ENCODE results near the gene SARS2.
"Not testable (repeated sequence)": the region's sequence is repeated elsewhere in the genome, so short reads cannot be mapped to it uniquely, and the experiment has no call there.

The SARS2 gene

DNA sequence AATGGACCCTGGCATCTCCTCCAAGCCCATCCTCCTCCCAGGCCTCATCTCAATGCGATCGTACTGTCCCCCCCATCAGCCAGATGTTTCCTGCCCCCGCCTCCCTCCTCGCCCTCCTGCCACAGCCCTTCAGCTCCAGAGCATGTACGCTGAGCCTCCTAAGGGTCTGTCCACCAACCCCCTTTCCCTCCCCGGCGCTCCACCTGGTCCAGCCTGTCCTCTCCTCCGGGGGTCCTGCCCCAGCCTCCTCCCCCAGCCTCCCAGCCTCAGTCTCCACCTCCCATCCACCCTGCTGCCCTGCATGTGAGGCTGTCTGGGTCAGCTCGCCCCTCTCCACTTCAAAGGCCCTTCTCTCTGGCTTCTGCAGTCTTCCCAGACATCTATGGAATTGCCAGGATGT is 35.6 kb downstream of the SARS2 start:
- in situ Hi-C loops (cut with MboI; ENCODE audit: low sequenced_read_pairs), result no loop called here

DNA sequence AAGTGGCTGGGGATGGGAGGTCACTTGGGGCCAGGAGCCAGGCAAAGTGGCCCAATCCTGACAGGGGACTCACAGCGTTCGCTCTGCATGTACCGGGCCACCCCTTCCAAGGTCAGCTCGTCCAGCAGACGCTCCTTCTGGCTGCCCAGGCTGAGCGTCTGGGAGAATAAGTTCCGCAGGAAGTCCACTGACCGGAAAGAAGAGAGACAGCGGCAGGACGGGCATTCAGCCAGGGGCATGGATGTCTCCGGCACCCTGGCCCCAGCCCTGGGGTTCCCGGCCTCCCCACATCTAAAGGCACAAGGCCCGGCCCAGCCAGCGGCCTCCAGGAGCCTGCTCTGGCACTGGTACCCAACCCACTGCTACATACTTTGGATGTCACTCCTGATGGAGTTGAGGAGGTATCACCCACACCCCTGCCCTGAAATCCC is 37.2 kb downstream of the SARS2 start:
- in situ Hi-C loops (cut with MboI; ENCODE audit: low sequenced_read_pairs), result no loop called here

DNA sequence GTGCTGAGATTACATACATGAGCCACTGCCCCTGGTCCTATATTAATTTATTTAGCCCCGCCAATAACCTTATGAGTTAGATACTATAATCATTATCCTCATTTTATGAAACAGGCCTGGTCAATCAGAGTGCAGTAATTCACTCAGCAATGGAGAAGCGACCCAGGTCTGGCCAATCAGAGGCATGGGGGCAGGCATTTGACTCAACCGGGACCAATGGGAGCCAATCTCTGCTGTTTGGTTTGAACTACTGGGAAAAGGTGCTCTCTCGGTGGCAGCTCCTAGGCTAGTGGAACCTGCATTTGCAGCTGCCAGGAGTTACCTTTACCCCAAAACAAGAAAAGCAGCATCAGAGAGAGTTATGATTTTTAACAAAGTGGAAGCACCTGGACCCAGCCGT is 37.7 kb downstream of the SARS2 start:
- in situ Hi-C loops (cut with MboI; ENCODE audit: low sequenced_read_pairs), result no loop called here

DNA sequence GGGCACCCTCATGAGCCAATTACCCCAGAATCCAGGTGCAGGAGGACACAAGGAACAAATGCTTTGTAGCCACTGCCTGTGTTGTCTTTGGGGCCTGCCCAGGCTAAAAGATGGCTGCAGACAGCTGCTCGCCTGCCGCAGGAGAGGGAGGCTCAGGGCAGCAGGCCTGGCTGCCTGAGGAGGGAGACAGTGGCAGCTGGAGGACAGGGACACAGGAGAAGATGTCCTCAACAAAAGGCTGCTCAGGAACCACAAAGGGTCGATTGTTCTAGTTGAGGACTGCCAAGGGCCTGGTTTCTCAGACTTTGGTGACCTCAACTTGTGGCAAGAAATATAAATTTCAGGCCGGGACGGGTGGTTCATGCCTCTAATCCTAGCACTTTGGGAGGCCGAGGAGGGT is 38.8 kb downstream of the SARS2 start:
- in situ Hi-C loops (cut with MboI; ENCODE audit: low sequenced_read_pairs), result no loop called here

DNA sequence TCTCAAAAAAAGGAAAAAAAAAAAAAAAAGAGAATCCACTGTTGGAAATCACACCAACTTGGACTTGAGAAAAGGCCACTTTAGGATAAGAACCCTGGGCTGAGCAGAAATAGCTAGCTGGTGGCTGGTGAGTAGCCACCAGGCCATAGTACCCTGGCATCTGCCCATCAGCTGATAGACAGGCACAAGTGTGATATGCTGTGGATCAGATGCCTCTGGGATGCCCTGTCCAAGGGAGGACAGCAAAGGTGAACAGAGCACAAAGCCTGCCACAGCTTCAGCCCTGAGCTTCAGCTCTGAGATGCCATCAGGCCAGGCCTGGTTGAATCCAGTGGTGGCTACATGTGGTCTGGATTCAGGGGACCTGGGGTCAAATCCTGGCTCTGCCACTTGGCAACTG is 39.9 kb downstream of the SARS2 start:
- in situ Hi-C loops (cut with MboI; ENCODE audit: low sequenced_read_pairs), result no loop called here

DNA sequence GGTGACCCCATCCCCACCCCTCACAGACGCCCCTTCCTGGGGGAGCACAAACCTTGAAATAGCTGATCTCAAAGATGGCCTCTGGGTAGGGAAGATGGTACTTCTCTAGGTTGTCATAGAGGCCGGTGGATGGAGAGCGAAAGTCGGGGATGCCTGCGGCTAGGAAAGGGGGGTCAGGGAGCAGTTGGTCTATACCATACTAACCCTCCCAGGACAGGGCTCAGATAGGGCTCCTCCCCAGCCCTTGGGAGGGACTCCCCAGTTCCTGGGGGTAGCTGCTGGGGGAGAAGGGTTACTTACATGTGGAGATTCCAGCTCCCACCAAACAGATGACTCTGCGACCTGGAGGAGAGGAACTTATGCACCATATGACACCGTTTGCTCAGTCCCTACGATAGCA is 40.8 kb downstream of the SARS2 start:
- in situ Hi-C loops (cut with MboI; ENCODE audit: low sequenced_read_pairs), result no loop called here

DNA sequence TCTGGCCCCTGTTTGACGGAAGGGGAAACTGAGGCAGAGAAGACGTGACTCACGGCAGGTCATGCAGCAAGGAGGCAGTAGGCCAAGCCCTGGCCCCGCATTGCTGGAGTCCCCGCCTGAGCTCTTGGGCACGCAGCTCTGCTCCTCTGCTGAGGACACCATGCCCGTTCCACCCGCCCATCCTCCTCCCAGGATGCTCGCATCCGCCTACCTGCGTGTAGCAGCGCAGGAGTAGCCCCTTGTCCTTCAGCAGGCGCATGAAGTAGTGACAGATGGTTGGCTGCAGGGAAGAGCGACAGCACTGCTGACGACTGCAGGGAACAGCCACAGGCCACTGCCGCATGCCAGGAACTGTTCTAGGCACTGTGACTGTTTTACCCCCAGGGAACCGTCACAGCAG is 41.7 kb downstream of the SARS2 start:
- in situ Hi-C loops (cut with MboI; ENCODE audit: low sequenced_read_pairs), result no loop called here

DNA sequence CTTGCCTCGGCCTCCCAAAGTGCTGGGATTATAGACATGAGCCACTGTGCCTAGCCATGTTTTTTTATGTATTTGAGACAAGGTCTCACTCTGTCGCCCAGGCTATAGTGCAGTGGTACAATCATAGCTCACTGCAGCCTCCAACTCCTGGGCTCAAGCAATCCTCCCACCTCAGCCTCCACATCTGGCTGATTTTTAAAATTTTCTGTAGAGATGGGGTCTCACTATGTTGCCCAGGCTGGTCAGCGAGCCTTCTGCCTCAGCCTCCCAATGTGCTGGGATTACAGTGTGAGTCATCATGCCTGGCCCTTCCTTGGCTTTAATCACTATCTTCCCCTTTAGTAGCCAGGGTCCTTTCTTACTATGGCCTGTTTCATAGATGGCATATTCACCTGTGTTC is 45.9 kb downstream of the SARS2 start:
- in situ Hi-C loops (cut with MboI; ENCODE audit: low sequenced_read_pairs), result not testable (repeated sequence)

DNA sequence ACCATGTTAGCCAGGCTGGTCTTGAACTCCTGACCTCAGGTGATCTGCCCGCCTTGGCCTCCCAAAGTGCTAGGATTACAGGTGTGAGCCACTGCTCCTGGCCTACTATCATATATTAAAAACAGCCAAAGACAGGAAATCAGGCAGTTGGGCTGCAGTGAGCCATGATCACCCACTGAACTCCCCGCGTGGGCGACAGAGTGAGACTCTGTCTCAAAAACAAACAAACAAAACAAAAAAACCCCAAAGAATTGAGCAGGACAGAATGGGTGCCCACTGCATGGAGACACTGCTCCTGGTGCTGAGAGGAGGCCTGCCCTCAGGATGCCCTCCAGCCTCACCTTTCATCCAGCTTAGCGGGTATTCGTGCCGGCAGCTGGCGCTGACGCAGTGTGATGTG is 47.3 kb downstream of the SARS2 start:
- in situ Hi-C loops (cut with MboI; ENCODE audit: low sequenced_read_pairs), result no loop called here

DNA sequence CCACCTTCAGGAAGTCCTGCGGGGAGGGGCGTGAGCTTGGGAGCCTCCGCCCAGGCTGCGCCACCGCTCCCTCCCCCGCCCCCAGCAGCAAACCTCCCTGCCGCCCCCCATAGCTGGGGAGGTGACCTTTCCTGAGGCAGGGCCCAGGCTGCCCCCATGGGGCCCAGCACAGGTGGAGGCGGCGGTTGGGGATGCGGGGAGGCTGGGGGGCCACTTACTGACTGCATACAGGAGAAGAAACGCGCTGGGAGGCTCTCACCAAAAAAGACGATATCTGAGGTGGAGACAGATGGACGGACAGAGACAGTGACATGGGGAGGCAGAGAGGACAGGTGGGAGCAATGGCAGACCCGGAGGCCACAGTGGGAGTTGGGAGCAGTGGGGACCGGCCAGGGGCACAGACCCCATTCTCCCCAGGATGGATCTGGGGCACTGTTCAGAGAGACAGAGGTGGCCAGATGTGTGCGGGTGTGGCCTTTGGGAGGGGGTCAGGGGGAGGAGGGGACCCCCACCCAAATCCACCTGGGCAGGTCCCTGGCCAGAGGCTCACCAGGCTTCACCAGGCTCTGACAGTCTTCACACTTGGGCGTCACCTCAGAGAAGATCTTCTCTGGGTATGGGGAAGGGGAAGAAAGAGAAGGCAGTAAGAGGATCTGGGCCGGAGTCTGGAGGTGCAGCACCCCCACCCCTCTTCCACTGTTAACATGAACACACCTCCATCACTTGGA is 49.5 kb downstream of the SARS2 start:
- in situ Hi-C loops (cut with MboI; ENCODE audit: low sequenced_read_pairs), result no loop called here

DNA sequence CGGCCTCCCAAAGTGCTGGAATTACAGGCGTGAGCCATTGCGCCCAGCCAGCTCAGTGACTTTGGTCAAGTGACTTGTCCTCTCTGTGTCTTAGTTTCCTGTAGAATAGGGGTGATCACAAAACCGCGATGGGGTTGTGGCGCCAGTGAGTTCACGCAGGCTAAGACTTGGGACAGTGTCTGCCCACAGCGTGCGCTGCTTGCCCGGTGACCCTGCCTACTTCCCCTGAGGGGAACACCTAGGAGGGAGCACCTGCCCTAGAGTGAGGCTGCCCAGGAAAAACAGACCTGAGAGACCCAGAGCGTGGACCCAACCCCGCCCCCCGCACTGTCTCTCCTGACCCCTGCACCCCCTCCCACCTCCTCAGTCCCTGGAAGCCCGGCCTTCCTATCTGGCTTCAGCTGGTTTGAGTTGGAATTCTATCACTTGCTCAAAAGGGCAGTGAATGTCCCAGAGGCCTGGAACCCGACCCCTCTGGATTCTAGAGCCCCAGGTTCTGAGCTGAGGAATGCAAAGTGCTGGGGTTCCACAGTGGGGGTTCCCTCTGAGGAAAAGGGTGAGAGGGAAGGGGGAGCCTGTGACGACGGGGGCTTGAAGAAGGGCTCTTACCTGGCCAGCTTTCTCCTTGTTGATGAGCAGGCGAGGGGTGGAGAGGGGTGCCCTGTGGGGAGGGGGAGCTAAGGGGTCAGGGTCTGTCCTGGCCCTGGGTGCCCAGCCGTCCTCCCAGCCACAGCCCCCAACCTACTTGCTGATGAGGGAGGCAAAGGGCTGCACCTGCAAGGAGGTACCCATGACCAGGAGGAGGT is 50.3 kb downstream of the SARS2 start:
- in situ Hi-C loops (cut with MboI; ENCODE audit: low sequenced_read_pairs), result no loop called here

DNA sequence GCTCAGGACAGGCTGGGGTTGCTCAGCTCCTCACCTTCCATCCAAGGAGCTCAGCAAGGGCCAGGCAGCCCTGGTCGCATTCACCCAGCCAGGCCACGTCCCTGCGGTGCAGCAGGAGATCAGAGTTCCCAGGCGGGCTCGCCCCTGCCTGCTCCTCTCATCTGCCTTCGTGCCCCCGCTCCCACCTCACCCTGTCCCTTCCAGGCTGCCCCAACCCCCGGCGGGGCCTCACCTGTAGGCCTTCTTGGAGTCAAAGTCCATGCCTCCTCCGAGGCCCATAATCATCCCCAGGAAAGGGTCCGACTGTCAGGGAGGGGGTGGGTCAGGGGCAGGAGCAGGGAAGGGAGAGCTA is 51.2 kb downstream of the SARS2 start:
- in situ Hi-C loops (cut with MboI; ENCODE audit: low sequenced_read_pairs), result no loop called here

DNA sequence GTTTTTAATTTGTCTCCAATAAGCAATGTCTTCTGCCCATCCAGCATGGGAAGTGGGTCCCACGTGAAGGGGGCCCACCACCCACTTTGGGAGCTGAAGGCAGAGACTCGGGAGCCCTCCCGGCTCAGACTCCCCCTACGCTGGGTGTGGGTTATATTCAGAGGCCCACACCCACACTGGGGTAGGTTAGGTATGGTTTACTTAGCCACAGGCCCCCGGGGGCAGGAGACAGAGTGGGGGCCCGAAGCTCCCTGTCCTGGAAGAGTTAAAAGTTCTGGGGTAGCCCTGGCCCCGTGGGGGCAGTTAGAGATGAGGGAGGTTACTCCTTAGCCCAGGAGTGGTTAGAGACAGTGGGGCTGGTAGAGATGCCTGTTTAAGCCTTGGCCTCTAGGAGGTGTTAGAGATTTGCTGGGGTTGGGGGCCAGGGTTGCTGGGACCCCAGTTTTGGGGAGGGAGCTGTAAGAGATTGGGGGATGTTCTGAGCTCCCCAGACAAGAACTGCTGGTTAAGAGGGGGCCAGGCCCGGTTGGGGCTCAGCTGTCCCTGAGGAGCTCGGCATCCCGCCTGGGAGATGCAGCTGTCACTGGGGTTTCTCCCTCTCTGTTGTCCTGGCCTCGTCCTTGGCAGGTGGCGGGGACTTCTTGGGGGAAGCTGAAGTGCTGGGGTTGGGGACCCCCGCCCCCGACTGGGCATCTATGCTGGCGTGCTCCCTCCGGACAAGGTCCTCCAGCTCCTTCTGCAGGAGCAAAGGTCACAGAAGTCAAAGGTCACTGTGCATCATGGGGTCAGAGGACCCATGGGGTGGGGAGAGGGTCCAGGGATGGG is 51.8 kb downstream of the SARS2 start:
- in situ Hi-C loops (cut with MboI; ENCODE audit: low sequenced_read_pairs), result no loop called here

DNA sequence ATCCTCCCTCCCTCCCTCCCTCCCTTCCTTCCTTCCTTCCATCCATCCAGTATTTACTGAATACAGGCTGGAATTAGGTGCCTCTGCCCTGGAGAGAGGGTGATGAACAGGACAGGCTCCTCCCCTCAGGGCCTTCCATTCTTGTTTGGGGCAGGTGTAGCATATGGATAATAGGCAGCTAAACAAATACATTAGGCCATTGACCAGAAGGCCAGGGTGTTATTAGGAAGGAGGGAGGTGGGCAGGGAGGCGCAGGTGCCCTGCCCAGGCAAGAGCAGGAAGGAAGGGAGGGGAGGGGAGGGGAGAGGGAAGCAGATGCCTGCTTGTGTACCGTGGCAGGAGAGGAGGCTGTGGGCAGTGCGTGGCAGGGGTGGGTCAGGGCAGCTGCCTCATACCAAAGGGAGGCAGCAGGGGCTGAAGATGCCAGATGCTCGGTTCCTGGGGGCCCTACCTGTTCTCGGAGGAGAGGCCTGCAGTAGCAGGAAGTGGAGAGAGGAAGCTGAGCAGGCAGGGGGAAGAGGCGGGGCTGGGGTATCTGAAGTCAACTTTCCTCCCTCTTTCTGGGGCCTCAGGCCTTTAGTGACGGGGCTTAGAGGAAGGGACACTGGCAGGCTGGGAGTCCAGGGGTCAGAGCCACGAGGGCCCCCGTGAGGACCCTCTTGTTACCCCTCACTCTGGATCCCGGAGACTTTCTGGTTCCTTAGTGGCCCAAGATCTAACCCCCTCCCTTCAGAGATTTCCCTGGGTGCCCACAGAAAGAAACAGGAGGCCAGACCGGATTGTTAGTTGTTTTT is 52.6 kb downstream of the SARS2 start, which contains the start of gene RINL:
Gene RINL (minus strand): TSS at position 495 of the 794 bp plus-strand sequence. CDS start 1,533 bp downstream, outside the sequence.
- in situ Hi-C loops (cut with MboI; ENCODE audit: low sequenced_read_pairs), result no loop called here

DNA sequence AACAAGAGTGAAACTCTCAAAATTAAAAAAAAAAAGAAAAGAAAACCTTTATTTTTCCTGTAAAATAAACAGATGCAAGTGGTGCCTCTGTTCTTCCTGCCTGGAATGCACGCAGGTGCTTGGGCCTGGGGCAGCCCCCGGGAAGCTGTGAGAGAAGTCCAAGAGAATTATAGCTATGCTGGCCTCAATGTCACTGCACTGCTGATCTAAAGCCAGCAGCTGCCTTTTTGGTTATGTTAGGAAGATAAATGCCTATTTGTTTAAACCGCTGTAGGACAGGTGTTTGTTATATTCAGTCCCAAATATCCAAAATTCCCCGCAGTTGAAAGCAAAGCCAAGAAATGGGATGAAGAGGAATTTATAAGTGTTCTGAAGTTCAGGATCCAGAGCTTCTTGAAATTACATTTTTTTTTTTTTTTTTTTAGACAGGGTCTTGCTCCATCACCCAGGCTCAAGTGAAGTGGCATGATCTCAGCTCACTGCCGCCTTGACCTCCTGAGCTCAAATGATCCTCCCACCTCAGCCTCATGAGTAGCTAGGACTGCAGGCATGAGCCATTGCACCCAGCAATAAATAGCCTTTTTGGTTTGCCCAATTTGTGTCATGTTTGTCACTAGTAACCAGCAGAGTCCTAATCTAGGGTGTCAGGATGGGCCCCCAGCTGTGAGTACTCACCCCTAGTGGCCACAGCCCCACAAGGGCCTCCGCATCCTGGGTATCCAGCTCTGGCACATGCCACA is 54.7 kb downstream of the SARS2 start:
- in situ Hi-C loops (cut with MboI; ENCODE audit: low sequenced_read_pairs), result no loop called here

DNA sequence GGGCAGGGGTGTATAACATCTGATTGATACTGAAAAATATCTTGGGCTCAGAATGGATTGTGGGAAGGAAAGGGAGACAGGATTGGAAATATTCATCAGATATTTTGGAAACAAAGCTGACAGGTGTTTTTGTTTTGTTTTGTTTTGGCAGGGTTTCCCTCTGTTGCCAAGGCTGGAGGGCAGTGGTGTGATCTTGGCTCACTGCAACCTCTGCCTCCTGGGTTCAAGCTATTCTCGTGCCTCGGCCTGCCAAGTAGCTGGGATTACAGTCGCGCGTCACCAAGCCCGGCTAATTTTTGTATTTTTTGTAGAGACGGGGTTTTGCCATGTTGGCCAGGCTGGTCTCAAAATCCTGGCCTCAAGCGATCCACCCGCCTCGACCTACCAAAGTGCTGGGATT is 57.2 kb downstream of the SARS2 start:
- in situ Hi-C loops (cut with MboI; ENCODE audit: low sequenced_read_pairs), result not testable (repeated sequence)

DNA sequence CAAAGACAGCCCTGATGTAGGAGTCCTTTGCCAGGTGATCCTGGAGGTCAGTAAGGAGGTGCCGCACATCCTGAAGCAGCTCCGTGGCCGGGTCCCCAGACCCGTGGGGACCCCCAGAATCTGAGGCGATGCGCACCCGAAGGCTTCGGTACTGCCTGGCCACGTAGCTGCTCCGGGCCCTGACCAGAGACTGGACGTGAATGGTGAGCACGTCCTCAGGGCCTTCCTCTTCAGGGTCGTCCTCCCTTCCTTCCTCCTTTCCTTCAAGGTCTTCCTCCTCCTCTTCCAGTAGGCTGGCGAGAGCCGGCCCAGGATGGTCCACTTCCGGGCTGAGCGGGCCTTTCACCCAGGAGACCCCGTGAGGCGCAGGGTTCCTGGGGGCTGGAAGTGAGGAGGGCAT is 60.0 kb downstream of the SARS2 start:
- in situ Hi-C loops (cut with MboI; ENCODE audit: low sequenced_read_pairs), result no loop called here

DNA sequence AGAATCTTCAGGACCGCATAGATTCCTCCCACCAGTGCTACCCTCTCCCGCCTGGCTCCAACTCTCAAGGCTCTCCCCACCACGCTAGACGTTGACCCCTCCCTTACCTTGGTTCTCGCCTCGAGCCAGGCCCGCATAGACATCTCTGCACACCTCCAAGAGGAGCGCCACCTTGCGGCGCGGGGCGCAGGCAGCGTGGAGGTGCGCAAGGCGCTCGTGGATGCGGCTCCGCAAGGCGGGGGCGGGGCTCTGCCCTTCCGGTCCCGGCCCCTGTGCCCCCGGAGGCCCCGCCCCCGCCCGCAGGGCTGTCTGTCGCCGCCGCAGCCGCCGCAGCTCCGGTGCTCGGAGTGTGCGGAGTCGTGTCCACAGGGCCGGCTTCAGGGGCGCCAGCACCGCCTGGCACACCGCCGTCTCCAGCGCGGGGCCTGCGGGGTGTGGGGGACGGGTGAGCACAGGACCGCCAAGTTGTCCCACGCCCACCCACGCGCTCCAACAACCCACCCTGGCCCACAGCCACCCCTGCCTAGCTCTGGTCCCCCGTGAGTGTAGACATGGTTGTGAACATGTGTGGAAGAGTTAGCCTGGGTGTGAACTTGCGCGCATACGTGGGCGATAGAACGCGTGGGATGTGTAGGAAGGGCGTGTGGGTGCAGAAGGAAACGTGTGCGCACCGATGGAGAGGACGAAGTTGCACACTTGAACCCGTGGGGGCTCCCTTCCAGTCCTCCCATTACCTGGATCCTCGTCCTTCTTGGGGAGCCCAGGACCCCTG is 60.5 kb downstream of the SARS2 start:
- in situ Hi-C loops (cut with MboI; ENCODE audit: low sequenced_read_pairs), result no loop called here

DNA sequence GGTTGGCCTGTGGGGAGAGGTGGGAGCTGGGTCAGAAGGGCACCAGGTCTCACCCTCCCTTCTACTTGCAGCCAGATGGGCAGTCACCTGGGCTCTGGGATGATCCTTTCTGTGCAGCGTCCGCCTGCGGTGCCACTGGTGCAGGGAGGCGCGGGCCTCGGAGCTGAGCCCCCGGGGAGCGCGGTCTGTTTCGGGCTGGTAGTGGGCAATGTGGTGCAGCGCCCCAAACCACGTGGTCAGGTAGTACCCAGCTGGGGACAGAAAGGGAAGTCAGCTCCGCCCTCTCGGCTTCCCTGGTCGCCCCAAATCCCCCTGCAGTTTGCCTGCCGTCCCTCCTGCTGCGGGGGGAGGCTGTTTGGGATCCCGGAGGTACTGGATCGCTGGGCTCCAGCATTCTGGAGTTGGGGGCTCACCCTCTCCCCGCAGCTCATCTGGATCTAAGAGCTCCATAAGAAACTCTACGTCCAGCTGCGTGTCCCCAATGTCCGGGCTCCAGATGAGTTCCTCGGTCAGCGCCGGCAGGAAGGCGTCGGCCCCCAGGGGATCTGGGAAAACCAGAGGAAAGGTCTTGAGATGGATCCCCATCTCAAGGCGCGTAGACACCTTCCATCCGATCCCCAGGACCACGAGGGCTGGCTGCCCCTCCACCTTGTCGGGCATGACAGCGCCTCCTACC is 61.3 kb downstream of the SARS2 start:
- in situ Hi-C loops (cut with MboI; ENCODE audit: low sequenced_read_pairs), result no loop called here
